ENCODE data around the gene ST6GALNAC6.

The ST6GALNAC6 gene

DNA sequence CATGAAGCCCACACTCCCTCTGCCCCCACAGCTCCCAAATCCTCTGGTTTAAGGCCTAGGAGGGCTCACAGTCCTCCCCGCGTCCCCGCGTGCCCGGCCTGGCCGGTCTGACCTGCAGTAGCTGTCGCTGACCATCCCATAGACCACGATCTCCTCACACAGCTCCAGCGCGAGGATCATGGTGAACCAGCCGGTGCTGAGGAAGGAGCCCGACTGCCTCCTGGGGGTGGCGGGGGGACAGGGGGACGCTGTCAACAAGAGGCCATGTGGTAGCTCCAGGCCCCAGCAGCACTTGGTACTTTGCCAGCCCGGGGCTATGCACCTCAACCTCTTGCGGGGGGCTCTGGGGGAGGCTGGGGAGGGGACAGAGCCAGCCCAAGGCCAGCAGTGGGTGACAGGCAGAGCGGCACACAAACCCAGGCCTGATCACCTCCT lies 10.5 kb upstream of the ST6GALNAC6 start:
- no peak overlapping the region for H3K4me3 ChIP-seq (ENCODE audit: low read depth, low read length)
- TF ChIP-seq, protein P1, sequence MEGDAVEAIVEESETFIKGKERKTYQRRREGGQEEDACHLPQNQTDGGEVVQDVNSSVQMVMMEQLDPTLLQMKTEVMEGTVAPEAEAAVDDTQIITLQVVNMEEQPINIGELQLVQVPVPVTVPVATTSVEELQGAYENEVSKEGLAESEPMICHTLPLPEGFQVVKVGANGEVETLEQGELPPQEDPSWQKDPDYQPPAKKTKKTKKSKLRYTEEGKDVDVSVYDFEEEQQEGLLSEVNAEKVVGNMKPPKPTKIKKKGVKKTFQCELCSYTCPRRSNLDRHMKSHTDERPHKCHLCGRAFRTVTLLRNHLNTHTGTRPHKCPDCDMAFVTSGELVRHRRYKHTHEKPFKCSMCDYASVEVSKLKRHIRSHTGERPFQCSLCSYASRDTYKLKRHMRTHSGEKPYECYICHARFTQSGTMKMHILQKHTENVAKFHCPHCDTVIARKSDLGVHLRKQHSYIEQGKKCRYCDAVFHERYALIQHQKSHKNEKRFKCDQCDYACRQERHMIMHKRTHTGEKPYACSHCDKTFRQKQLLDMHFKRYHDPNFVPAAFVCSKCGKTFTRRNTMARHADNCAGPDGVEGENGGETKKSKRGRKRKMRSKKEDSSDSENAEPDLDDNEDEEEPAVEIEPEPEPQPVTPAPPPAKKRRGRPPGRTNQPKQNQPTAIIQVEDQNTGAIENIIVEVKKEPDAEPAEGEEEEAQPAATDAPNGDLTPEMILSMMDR (IDR thresholded peaks at IDR 0.05; ENCODE audit: insufficient read depth, low read depth, low read length, missing control alignments): no peak

DNA sequence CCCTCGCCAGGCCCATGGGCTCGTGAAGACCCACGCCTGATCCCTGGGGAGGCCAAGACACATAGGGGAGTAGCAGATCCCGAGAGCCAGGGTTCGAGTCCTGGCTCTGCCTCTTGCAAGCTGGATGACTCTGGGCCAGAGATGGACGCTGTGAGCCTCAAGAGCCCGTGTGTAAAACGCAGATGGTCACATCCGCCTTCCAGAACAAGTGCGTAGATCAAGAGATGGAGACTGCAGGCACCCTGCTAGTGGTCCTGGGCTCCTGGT lies 9.2 kb upstream of the ST6GALNAC6 start:
- no peak for DNase-seq (ENCODE audit: low read depth)
- TF ChIP-seq, protein P1 (IDR thresholded peaks at IDR 0.05; ENCODE audit: insufficient read depth, low read depth, low read length, missing control alignments): no peak
- H3K4me3 ChIP-seq (ENCODE audit: low read depth, low read length): no peak overlapping the region

More for the DNA sequence above, 10.5 kb upstream of the ST6GALNAC6 start:
- no peak for DNase-seq (ENCODE audit: low read depth)

DNA sequence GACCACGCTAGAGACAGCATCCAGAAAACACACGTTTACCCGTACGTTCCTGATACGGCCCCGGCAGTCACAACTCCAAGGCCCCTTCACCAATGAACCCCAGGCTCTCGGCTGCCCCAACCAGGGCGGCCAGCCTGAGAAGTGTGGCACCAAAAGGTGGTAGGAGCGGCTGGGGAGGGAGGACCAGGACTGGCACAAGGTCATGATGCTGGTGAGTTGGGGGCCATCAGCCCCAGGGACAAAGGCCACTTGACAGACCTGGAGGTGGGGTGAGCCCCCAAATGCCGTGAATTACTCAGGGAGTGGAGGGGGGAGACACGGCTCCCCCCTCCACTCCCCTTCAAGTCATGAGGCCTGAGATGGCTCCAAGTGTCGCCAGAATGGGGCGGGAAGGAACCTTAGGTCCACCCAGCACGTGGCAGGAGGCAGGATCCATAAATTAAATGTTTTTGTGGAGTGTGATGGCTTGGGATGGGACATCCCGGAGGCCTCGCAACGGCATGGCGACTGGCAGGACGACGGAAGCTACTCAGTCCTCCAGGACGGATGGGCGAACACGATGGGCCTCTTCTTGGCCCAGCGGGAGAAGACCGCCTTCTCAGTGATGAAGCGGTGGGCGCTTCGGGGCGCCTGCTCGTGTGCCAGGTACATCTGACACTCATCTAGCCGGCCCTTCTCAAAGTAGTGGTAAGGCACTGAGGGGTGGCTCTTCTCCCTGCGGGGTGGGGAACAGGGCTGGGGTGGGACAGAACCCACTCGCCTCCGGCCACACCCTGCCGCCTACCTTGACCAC lies 8.7 kb upstream of the ST6GALNAC6 start:
- H3K4me3 ChIP-seq (ENCODE audit: low read depth, low read length): no peak overlapping the region
- TF ChIP-seq, protein P1 (IDR thresholded peaks at IDR 0.05; ENCODE audit: insufficient read depth, low read depth, low read length, missing control alignments): no peak
- no peak for DNase-seq (ENCODE audit: low read depth)

DNA sequence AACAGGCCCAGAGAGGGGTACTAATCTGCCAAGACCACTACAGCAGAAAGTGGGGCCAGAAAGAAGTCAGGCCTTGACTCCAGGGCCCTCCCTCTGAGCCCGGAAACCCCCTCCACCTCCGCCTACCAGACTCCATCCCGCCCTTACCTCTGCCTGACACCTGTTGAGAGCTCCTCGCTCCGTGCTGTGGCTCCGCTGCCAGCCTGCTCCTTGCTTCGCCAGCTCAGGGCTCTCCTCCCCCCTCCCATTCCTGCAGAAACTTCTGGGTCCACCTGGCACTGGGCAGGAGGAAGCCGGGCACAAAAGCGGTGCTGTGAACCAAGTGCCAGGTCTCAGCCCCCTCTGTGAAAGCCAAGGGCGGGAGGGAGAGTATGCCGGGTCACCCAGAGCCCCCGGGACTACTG lies 6.4 kb upstream of the ST6GALNAC6 start:
- TF ChIP-seq, protein P1 (IDR thresholded peaks at IDR 0.05; ENCODE audit: insufficient read depth, low read depth, low read length, missing control alignments): no peak
- peak overlapping the region; percentile 64 for H3K4me3 ChIP-seq (ENCODE audit: low read depth, low read length)
- peak; percentile 75 for DNase-seq (ENCODE audit: low read depth)

DNA sequence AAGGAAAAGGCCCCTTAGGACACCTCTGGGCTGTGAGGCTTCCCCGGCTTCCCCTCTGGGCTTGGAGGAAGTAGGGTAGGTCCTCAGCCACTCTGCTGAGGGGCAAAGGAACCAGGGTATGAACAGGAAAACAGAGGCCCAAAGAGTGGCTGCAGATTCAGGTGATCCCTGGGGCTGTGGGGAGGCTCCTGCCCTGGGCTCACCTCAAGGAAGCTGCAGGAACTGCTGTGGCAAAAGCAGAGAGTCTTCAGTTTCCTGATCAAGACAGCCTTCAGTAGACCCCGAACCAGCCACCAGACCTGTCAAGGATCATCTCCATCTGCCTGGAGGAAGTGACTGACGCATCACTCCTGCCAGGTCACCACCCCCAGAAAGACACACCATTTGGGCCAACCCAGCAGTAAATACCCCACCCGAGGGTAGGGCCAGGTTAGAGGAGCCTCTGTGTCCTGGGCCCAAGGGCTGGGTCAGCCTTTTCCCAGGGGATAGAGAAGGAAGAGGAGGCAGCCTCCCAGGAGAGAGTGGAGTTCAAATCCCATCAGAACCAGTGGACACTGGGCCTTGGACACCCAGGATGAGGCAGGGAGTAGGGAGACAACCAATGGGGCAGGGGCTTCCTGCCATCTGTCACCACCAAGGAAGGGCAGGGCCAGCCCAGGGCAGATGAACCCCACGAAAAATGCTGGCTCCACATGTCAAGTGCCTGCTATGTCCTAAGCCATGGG lies 5.8 kb upstream of the ST6GALNAC6 start:
- peak overlapping the region; percentile 64 for H3K4me3 ChIP-seq (ENCODE audit: low read depth, low read length)
- TF ChIP-seq, protein P1 (IDR thresholded peaks at IDR 0.05; ENCODE audit: insufficient read depth, low read depth, low read length, missing control alignments): no peak
- DNase-seq (ENCODE audit: low read depth): peak; percentile 77

DNA sequence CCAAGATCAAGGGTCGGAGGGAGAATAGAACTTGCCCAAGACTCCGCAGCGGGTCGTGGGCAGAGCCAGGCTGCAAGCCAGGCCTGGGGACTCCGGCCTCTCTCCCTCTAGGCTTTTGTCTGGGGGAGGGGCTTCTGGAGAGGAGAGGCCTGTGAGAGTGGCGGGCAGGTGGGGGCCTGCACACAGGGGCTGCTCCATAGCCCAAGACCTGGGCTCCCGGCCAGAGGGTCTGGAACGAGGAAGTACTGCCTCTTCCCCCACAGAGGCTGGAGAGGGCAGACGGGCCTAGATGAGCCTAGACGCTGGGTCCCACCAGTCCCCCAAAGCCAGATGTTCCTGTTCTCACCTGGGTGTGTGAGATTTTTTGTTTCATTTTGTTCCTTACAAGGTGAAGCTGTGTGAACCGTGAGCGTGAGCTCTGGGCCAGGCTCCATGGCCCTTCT lies 5.2 kb upstream of the ST6GALNAC6 start:
- DNase-seq (ENCODE audit: low read depth): peak; percentile 47
- TF ChIP-seq, protein P1 (IDR thresholded peaks at IDR 0.05; ENCODE audit: insufficient read depth, low read depth, low read length, missing control alignments): no peak

More for the DNA sequence above, 5.2 kb upstream of the ST6GALNAC6 start:
- H3K4me3 ChIP-seq (ENCODE audit: low read depth, low read length): peak overlapping the region; percentile 64

All from GM12865 (cell line).